DMS114 treated with DMSO at 0.1 percent for 48 hours (cell line): ENCODE results near the gene ITPK1.
"Not testable (repeated sequence)": the region's sequence is repeated elsewhere in the genome, so short reads cannot be mapped to it uniquely, and the experiment has no call there.

Source experiments
- DNase-seq: peaks from one replicate; lab custom pipeline; 2025; ENCODE audit not compliant: unreplicated experiment; lab: John Stamatoyannopoulos, UW

ITPK1 gene

GRCh38 chr14:93105856-93106255 lies 9.9 kb downstream of the ITPK1 start:
- not testable (repeated sequence) for DNase-seq

- DNase-seq: no peak
Observed at GRCh38 chr14:93105362-93105761, 10.4 kb downstream of the ITPK1 start.

GRCh38 chr14:93104961-93105360 lies 10.8 kb downstream of the ITPK1 start:
- no peak for DNase-seq

- DNase-seq: no peak
Observed at GRCh38 chr14:93103392-93104080, 12.2 kb downstream of the ITPK1 start.

GRCh38 chr14:93102141-93102540 lies 13.6 kb downstream of the ITPK1 start:
- DNase-seq: no peak

- DNase-seq: no peak
Observed at GRCh38 chr14:93101181-93101580, 14.5 kb downstream of the ITPK1 start.

- no peak for DNase-seq
Observed at GRCh38 chr14:93100570-93100969, 15.2 kb downstream of the ITPK1 start.

GRCh38 chr14:93100100-93100499 lies 15.6 kb downstream of the ITPK1 start:
- no peak for DNase-seq

- DNase-seq: no peak
Observed at GRCh38 chr14:93099643-93100042, 16.1 kb downstream of the ITPK1 start.

- no peak for DNase-seq
Observed at GRCh38 chr14:93099196-93099595, 16.5 kb downstream of the ITPK1 start.

- no peak for DNase-seq
Observed at GRCh38 chr14:93096691-93097322, 18.9 kb downstream of the ITPK1 start.

GRCh38 chr14:93095742-93096510 lies 19.8 kb downstream of the ITPK1 start:
- DNase-seq: no peak

- no peak for DNase-seq
Observed at GRCh38 chr14:93094121-93094918, 21.4 kb downstream of the ITPK1 start.

GRCh38 chr14:93092606-93093556 lies 22.8 kb downstream of the ITPK1 start:
- DNase-seq: no peak

- no peak for DNase-seq
Observed at GRCh38 chr14:93091666-93092065, 24.1 kb downstream of the ITPK1 start.

GRCh38 chr14:93090826-93091555 lies 24.7 kb downstream of the ITPK1 start:
- no peak for DNase-seq

GRCh38 chr14:93089521-93090269 lies 26.0 kb downstream of the ITPK1 start:
- DNase-seq: no peak

- DNase-seq: no peak
Observed at GRCh38 chr14:93086441-93087055, 29.2 kb downstream of the ITPK1 start.
